ENCODE data around the gene TNFAIP8.
"Not testable (repeated sequence)": the region's sequence is repeated elsewhere in the genome, so short reads cannot be mapped to it uniquely, and the experiment has no call there.

TNFAIP8 gene

DNA sequence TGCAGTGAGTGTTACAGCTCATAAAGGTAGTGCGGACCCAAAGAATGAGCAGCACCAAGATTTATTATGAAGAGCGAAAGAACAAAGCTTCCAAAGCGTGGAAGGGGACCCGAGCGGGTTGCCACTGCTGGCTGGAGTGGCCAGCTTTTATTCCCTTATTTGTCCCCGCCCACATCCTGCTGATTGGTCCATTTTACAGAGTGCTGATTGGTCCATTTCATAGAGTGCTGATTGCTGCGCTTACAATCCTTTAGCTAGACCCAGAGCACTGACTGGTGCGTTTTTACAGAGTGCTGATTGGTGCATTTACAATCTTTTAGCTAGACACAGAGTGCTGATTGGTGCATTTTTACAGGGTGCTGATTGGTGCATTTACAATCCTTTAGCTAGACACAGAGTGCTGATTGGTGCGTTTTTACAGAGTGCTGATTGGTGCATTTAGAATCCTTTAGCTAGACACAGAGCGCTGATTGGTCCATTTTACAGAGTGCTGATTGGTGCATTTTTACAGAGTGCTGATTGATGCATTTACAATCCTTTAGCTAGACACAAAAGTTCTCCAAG lies 76.9 kb downstream of the TNFAIP8 start:
- DNase-seq, result not testable (repeated sequence)

DNA sequence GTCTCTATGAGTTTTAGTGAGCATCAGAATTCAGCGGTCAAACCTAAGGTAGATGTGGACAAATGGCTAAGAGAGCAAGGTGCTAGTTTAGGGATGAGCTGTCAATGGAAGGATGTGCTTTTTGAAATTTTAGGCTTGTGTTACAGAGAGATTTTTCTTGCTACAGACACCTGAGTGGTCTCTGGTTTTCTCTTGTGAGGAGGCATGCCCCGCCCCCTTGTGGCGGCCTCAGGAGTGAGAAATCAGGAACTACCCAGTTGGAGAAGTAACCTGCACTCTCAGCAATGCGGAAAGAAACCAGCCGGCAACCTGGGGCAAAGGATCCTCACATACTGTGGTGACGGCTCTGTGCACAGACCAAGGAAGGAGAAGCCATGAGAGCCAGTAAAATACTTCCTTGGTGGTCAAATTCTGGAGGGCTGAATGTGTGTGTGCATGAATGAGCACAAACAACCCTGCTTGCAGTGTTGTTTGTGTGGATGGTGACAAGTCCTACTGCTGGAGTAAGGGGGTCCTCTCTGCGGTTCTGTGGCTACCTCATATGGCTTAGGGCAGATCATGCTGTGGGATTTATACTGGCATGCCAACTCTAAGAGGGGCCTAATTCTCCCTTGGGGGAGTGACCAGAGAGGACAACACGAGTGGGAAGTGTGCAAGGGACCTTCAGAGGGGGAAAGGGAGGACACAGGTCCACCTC lies 79.8 kb downstream of the TNFAIP8 start:
- no peak for DNase-seq

DNA sequence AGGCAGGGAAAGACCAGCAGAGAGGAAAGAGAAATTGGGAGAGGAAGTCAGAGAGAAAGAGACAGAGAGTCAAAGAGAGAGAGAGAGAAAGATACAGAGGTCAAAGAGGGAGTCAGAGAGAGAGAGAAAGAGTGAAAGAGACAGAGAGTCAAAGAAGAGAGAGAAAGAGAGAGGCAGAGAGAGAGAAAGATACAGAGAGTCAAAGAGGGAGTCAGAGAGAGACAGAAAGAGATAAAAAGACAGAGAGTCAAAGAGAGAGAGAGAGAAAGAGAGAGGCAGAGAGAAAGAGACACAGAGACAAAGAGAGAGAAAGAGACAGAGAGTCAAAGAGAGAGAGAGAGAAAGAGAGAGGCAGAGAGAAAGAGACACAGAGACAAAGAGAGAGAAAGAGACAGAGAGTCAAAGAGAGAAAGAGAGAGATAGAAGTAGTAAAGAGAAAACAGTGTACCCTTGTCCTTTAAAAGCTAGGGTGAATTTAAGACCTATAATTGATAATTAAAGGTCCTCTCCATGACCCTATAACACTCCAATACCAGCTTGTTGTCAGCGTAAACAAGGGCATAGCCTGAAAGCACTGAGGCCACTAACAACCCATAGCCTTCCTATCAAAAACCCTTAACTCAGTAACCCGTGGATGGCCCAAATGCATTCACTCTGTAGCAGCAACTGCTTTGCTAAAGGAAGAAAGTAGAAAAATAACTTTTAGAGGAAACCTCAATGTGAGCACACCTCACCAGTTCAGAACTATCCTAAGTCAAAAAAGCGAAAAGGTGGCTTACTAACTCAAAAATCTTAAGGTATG lies 82.2 kb downstream of the TNFAIP8 start:
- not testable (repeated sequence) for DNase-seq

DNA sequence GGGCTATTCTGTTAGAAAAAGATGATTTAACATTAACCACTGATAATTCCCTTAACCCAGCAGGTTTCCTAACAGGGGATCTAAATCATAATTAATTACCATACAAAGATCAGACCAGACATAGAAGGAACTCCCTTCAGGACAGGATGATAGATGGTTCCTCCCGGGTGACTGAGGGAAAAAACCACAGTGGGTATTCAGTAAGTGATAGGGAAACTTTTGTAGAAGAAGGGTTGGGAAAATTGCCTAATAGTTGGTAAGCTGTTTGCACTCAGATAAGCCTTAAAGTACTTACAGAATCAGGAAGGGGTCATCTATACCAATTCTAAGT lies 82.7 kb downstream of the TNFAIP8 start:
- DNase-seq, result not testable (repeated sequence)

DNA sequence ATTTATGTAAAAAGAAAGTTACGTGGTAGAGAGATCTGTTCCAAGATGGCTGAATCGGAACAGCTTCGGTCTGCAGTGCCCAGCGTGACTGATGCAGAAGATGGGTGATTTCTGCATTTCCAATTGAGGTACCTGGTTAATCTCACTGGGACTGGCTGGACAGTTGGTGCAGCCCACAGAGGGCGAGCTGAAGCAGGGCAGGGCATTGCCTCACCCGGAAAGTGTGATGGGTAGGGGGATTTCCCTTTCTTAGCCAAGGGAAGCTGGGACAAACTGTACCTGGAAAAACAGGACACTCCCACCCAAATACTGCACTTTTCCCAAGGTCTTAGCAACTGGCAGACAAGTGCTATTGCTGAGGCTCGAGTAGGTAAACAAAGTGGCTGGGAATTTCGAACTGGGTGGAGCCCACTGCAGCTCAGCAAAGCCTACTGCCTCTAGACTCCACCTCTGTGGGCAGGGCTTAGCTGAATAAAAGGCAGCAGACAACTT lies 83.4 kb downstream of the TNFAIP8 start:
- DNase-seq, result no peak

DNA sequence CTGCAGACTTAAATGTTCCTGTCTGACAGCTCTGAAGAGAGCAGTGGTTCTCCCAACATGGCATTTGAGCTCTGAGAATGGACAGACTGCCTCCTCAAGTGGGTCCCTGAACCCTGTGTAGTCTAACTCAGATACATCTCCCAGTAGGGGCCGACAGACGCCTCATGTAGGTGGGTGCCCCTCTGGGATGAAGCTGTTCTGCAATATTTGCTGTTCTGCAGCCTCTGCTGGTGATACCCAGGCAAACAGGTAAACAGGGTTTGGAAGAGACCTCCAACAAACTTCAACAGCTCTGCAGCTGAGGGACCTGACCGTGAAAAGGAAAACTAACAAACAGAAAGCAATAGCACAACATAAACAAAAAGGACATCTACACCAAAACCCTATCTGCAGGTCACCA lies 83.8 kb downstream of the TNFAIP8 start:
- not testable (repeated sequence) for DNase-seq

DNA sequence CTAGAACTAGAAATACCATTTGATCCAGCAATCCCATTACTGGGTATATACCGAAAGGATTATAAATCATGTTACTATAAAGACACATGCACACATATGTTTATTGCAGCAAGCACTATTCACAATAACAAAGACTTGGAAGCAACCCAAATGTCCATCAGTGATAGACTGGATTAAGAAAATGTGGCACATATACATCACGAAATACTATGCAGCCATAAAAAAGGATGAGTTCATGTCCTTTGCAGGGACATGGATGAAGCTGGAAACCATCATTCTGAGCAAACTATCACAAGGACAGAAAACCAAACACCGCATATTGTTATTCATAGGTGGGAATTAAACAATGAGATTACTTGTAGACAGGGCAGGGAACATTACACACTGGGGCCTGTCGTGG lies 88.8 kb downstream of the TNFAIP8 start:
- not testable (repeated sequence) for DNase-seq

DNA sequence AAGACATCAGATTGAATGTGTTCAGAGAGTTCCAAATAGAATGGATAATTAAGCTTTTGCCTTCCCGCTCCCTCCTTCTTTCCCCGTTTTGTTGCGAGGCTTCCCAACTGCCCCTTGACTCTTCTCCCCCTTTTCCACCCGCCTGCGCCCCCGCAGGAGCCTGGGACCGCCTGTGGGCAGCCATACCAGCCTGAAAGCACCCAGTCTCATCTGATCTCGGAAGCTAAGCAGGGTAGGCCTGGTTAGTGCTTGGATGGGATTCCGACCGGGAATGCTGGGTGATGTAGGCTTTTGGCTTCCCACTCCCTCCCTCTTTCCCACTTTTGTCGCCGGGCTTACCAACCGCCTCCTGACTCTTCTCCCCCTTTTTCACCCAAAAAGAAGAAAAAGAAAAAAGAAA lies 89.7 kb downstream of the TNFAIP8 start:
- no peak for DNase-seq
